WTC11 (cell line): Measurements from ENCODE around the gene SERPINH1. TPM values are rescaled to one million over a fixed set of nuclear protein-coding genes. Genes with fewer than 3 reads are reported as not detected.

Experiments
- ATAC-seq: fragments of 200-7000 bp; cut with Tn5 transposase; 2 replicates; pipeline ENCODE4 v1.10.0; 2021; ENCODE audit warnings: mild to moderate bottlenecking, moderate library complexity
- CTCF ChIA-PET: fragments of 300-600 bp; sonication (Branson Sonifier 250); formaldehyde crosslinking; loops from one replicate; lab custom pipeline; 2021; ENCODE audit warnings: antibody characterized with exemption; lab: Charles Lee
- POLR2A ChIA-PET: fragments of 350-600 bp; sonication (Branson Sonifier 250); formaldehyde crosslinking; loops from one replicate; lab custom pipeline; 2021; ENCODE audit warnings: antibody characterized with exemption; lab: Charles Lee
- DNase-seq: peaks from one replicate; pipeline ENCODE4 v3.0.0; 2021; ENCODE audit warnings: low spot score
- H3K27ac Mint-ChIP-seq: 2 replicates; pipeline ENCODE4 v1.8.0; 2021; ENCODE audit warnings: mixed read lengths
- H3K27me3 Mint-ChIP-seq: 2 replicates; pipeline ENCODE4 v1.8.0; 2021; ENCODE audit warnings: low read depth, mild to moderate bottlenecking, moderate library complexity, mixed read lengths
- H3K36me3 Mint-ChIP-seq: 2 replicates; pipeline ENCODE4 v1.8.0; 2021; ENCODE audit warnings: mixed read lengths
- H3K4me1 Mint-ChIP-seq: 2 replicates; pipeline ENCODE4 v1.8.0; 2022; ENCODE audit warnings: mixed read lengths
- H3K4me3 Mint-ChIP-seq: 2 replicates; pipeline ENCODE4 v1.8.0; 2021; ENCODE audit warnings: mild to moderate bottlenecking, moderate library complexity, mixed read lengths
- H3K9me3 Mint-ChIP-seq: 2 replicates; pipeline ENCODE4 v1.8.0; 2021; ENCODE audit warnings: mixed read lengths
- AFF4 ChIP-seq: sonication (generic); formaldehyde crosslinking; IDR thresholded peaks from 2 replicates; pipeline ENCODE4 v1.8.1; 2023; ENCODE audit warnings: mild to moderate bottlenecking, missing genetic modification reagents, borderline replicate concordance
- CDX4 ChIP-seq: fragments of 250-450 bp; sonication (Bioruptor Pico); IDR thresholded peaks from 2 replicates; pipeline ENCODE4 v1.9.0; 2021; ENCODE audit warnings: moderate library complexity, mild to moderate bottlenecking, inconsistent platforms, borderline replicate concordance
- CREM ChIP-seq: sonication (generic); formaldehyde crosslinking; IDR thresholded peaks from 2 replicates; pipeline ENCODE4 v1.8.1; 2022; ENCODE audit warnings: mild to moderate bottlenecking, missing genetic modification reagents, moderate library complexity
- E2F4 ChIP-seq: sonication (generic); formaldehyde crosslinking; IDR thresholded peaks from 2 replicates; pipeline ENCODE4 v1.8.1; 2022; ENCODE audit warnings: low read depth, mild to moderate bottlenecking, moderate library complexity, missing genetic modification reagents, borderline replicate concordance
- FOXP4 ChIP-seq: sonication (generic); formaldehyde crosslinking; IDR thresholded peaks from 2 replicates; pipeline ENCODE4 v1.8.0; 2022; ENCODE audit warnings: mild to moderate bottlenecking, missing genetic modification reagents
- GTF2I ChIP-seq: fragments of 250-450 bp; sonication (Bioruptor Pico); conservative IDR thresholded peaks from 2 replicates; pipeline ENCODE4 v1.4.0; 2021; ENCODE audit warnings: mild to moderate bottlenecking
- HMGXB4 ChIP-seq: sonication (generic); formaldehyde crosslinking; IDR thresholded peaks from 2 replicates; pipeline ENCODE4 v1.8.1; 2023; ENCODE audit warnings: mild to moderate bottlenecking, moderate library complexity, missing genetic modification reagents
- PRRX2 ChIP-seq: fragments of 250-450 bp; sonication (Bioruptor Pico); IDR thresholded peaks from 2 replicates; pipeline ENCODE4 v1.8.0; 2021; ENCODE audit warnings: mild to moderate bottlenecking
- RELA ChIP-seq: sonication (generic); formaldehyde crosslinking; IDR thresholded peaks from 2 replicates; pipeline ENCODE4 v1.8.1; 2022; ENCODE audit warnings: missing genetic modification reagents, mild to moderate bottlenecking, borderline replicate concordance
- STAT6 ChIP-seq: sonication (generic); formaldehyde crosslinking; conservative IDR thresholded peaks from 2 replicates; pipeline ENCODE4 v1.8.1; 2023; ENCODE audit warnings: mild to moderate bottlenecking, low read depth, missing genetic modification reagents, moderate library complexity
- USF2 ChIP-seq: sonication (generic); formaldehyde crosslinking; IDR thresholded peaks from 2 replicates; pipeline ENCODE4 v1.8.1; 2023; ENCODE audit warnings: mild to moderate bottlenecking, missing genetic modification reagents, moderate library complexity
- ZBTB43 ChIP-seq: sonication (generic); formaldehyde crosslinking; IDR thresholded peaks from 2 replicates; pipeline ENCODE4 v1.8.1; 2023; ENCODE audit warnings: mild to moderate bottlenecking, missing genetic modification reagents
- ZNF263 ChIP-seq: sonication (generic); formaldehyde crosslinking; IDR thresholded peaks from 2 replicates; pipeline ENCODE4 v1.8.1; 2022; ENCODE audit warnings: low read depth, mild to moderate bottlenecking, moderate library complexity, missing genetic modification reagents
- ZNF532 ChIP-seq: fragments of 250-450 bp; sonication (Bioruptor Pico); IDR thresholded peaks from 2 replicates; pipeline ENCODE4 v1.9.0; 2021; ENCODE audit warnings: mild to moderate bottlenecking, borderline replicate concordance
- total RNA-seq: library from RNA; stranded (reverse); gene quantifications from 3 replicates; pipeline ENCODE4 v1.2.3, GENCODE V29; 2021

SERPINH1 gene
- total RNA-seq, 1 experiment from 2014 or later = 411 TPM

- no peak for TF ChIP-seq FOXP4 (CRISPR knock-in tag)
- TF ChIP-seq CREM = no peak
- TF ChIP-seq HMGXB4 (CRISPR knock-in tag) = no peak
Measured at GRCh38 chr11:75527938-75528735, 33.9 kb upstream of the SERPINH1 start (continued).

- POLR2A ChIA-PET = interaction anchor here (1.6 kb wide), 1 partner anchor 53 kb away, joined by 4 read pairs; no protein-coding TSS in a partner anchor
- DNase-seq (no peak), ATAC-seq (no peak)
- Mint-ChIP-seq H3K36me3 (no peaks in the 10 kb centered on the region), H3K4me3 (no peak overlapping the region), H3K4me1 (peaks cover 21% of the 10 kb centered on the region), H3K9me3 (no peaks in the 10 kb centered on the region), H3K27ac (no peak overlapping the region), H3K27me3 (peaks cover 11% of the 10 kb centered on the region)
- CTCF ChIA-PET = interaction anchor here (0.6 to 6.2 kb wide), 11 partner anchors 12 to 169 kb away, joined by 3 to 69 read pairs (median 21); partner anchors contain the start of gene KLHL35
- TF ChIP-seq CDX4 (CRISPR knock-in tag) (no peak), GTF2I (no peak), RELA (CRISPR knock-in tag) (no peak), USF2 (CRISPR knock-in tag) (no peak), ZNF532 (CRISPR knock-in tag) (no peak), E2F4 (no peak), AFF4 (CRISPR knock-in tag) (no peak), PRRX2 (CRISPR knock-in tag) (no peak), ZBTB43 (CRISPR knock-in tag) (no peak), ZNF263 (CRISPR knock-in tag) (no peak), STAT6 (CRISPR knock-in tag) (no peak)
Measured at GRCh38 chr11:75530577-75530976, 31.5 kb upstream of the SERPINH1 start.
